HG03108 (cell line): ENCODE results near the gene ADGRB3.

Experiments
- ATAC-seq: cut with Tn5 transposase; IDR thresholded peaks from one replicate; pipeline ENCODE4 v1.9.1; 2021; ENCODE audit warnings: moderate library complexity; ENCODE audit not compliant: unreplicated experiment

ADGRB3 gene

GRCh38 chr6:69305456-69305855, 670.4 kb downstream of the ADGRB3 start:
- ATAC-seq: no peak

GRCh38 chr6:69308584-69308983, 673.5 kb downstream of the ADGRB3 start:
- no peak for ATAC-seq

GRCh38 chr6:69311888-69312287, 676.8 kb downstream of the ADGRB3 start:
- no peak for ATAC-seq

GRCh38 chr6:69314001-69314400, 678.9 kb downstream of the ADGRB3 start:
- ATAC-seq: no peak

- ATAC-seq: no peak
Observed at GRCh38 chr6:69314531-69314930, 679.4 kb downstream of the ADGRB3 start.

GRCh38 chr6:69331886-69332285, 696.8 kb downstream of the ADGRB3 start:
- ATAC-seq: no peak

GRCh38 chr6:69337311-69337710, 702.2 kb downstream of the ADGRB3 start:
- ATAC-seq: no peak

- ATAC-seq: no peak
Observed at GRCh38 chr6:69338431-69339162, 703.5 kb downstream of the ADGRB3 start.

- ATAC-seq: no peak
Observed at GRCh38 chr6:69339163-69339550, 704.1 kb downstream of the ADGRB3 start.

GRCh38 chr6:69340196-69340595, 705.1 kb downstream of the ADGRB3 start:
- no peak for ATAC-seq

- no peak for ATAC-seq
Observed at GRCh38 chr6:69343851-69344250, 708.8 kb downstream of the ADGRB3 start.

GRCh38 chr6:69349771-69350170, 714.7 kb downstream of the ADGRB3 start:
- ATAC-seq: no peak

GRCh38 chr6:69362209-69362608, 727.1 kb downstream of the ADGRB3 start:
- no peak for ATAC-seq

GRCh38 chr6:69366831-69367230, 731.7 kb downstream of the ADGRB3 start:
- no peak for ATAC-seq

- ATAC-seq: no peak
Observed at GRCh38 chr6:69368613-69369012, 733.5 kb downstream of the ADGRB3 start.

GRCh38 chr6:69370763-69371162, 735.7 kb downstream of the ADGRB3 start:
- ATAC-seq: no peak

- no peak for ATAC-seq
Observed at GRCh38 chr6:69378326-69378725, 743.2 kb downstream of the ADGRB3 start.

GRCh38 chr6:69379518-69379917, 744.4 kb downstream of the ADGRB3 start:
- no peak for ATAC-seq

GRCh38 chr6:69383627-69384026, 748.5 kb downstream of the ADGRB3 start:
- no peak for ATAC-seq

- no peak for ATAC-seq
Observed at GRCh38 chr6:69386426-69386825, 751.3 kb downstream of the ADGRB3 start.

GRCh38 chr6:69390125-69390524, 755.0 kb downstream of the ADGRB3 start:
- ATAC-seq: no peak

GRCh38 chr6:69391106-69391505, 756.0 kb downstream of the ADGRB3 start:
- ATAC-seq: no peak

- no peak for ATAC-seq
Observed at GRCh38 chr6:69392745-69393144, 757.7 kb downstream of the ADGRB3 start.
